GM10266 (cell line): ENCODE results near the gene NLGN1.
"Not testable (repeated sequence)": the region's sequence is repeated elsewhere in the genome, so short reads cannot be mapped to it uniquely, and the experiment has no call there.

Source experiments
- DNase-seq: peaks from one replicate; pipeline ENCODE4 v3.0.0; 2012; ENCODE audit errors: extremely low spot score
- TF ChIP-seq, protein P1 (sequence below): IDR thresholded peaks from 2 replicates; pipeline ENCODE4 v1.5.1; 2012; ENCODE audit warnings: mild to moderate bottlenecking, low read depth; ENCODE audit not compliant: control insufficient read depth, insufficient read depth; ENCODE audit errors: missing control alignments

The NLGN1 gene

GRCh38 chr3:174202116-174202515, 804.6 kb downstream of the NLGN1 start:
- DNase-seq: no peak
- TF ChIP-seq, protein P1, sequence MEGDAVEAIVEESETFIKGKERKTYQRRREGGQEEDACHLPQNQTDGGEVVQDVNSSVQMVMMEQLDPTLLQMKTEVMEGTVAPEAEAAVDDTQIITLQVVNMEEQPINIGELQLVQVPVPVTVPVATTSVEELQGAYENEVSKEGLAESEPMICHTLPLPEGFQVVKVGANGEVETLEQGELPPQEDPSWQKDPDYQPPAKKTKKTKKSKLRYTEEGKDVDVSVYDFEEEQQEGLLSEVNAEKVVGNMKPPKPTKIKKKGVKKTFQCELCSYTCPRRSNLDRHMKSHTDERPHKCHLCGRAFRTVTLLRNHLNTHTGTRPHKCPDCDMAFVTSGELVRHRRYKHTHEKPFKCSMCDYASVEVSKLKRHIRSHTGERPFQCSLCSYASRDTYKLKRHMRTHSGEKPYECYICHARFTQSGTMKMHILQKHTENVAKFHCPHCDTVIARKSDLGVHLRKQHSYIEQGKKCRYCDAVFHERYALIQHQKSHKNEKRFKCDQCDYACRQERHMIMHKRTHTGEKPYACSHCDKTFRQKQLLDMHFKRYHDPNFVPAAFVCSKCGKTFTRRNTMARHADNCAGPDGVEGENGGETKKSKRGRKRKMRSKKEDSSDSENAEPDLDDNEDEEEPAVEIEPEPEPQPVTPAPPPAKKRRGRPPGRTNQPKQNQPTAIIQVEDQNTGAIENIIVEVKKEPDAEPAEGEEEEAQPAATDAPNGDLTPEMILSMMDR: no peak

GRCh38 chr3:174202561-174202960, 805.0 kb downstream of the NLGN1 start:
- no peak for DNase-seq
- TF ChIP-seq, protein P1: no peak

DNA sequence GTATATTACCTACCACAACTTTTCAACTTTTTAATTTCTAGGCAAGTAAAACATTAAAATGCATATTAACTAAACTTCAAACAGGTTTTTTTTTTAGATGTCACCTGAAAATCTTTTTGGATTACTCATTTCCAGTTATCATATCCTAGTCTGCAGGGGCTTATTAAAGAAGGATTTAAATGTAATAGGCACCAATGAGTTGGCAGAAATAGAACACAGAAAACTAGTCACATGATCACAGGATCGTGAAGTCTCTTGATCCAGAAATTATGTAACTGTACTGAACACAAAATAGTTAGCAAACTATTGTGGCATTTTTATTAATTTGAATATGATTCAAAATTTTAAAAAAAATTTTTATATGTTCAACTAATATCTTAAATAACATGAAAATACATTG, 807.2 kb downstream of the NLGN1 start:
- DNase-seq: no peak
- TF ChIP-seq, protein P1: no peak

GRCh38 chr3:174206607-174207192, 809.2 kb downstream of the NLGN1 start:
- DNase-seq: no peak
- TF ChIP-seq, protein P1: no peak

DNA sequence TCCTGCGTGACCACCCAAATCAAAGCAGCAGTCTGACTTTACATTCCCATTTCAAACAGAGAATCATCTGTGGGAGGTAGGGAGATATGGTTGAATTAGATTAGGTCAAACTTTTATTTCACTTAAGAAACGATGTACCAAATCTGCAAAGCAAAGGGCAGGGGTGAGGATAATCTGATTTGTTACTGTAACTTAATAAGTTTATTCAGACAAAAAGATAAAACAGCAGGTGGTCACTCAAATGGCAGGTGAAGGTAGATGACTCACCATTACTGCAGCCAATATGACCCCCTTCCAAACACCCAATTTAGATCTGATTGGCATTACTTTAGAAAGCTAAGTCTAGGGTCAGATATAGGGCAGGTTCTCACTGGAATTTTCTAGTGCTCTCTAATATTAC, 810.6 kb downstream of the NLGN1 start:
- DNase-seq: no peak
- TF ChIP-seq, protein P1: no peak

DNA sequence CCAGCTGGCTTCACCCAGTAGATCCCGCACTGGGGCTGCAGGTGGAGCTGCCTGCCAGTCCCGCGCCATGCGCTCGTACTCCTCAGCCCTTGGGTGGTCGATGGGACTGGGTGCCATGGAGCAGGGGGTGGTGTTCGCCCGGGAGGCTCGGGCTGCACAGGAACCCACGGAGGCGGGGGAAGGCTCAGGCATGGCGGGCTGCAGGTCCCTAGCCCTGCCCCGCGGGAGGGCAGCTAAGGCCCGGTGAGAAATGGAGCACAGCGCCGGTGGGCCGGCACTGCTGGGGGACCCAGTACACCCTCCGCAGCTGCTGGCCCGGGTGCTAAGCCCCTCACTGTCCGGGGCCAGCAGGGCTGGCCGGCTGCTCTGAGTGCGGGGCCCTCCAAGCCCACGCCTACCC, 814.4 kb downstream of the NLGN1 start:
- not testable (repeated sequence) for DNase-seq

GRCh38 chr3:174215456-174215855, 817.9 kb downstream of the NLGN1 start:
- DNase-seq: no peak
- TF ChIP-seq, protein P1: no peak

GRCh38 chr3:174216019-174216418, 818.5 kb downstream of the NLGN1 start:
- no peak for DNase-seq
- TF ChIP-seq, protein P1: no peak
